OCI-LY7 (cell line): ENCODE measurements around the gene TSHZ2.

ENCODE experiments used
- EZH2phosphoT487 ChIP-seq: fragments of 200-600 bp; sonication (generic); IDR thresholded peaks from 2 replicates; pipeline ENCODE4 v1.6.1; 2018; ENCODE audit warnings: low read depth, borderline replicate concordance, mild to moderate bottlenecking, mixed run types, antibody characterized with exemption, low read length, moderate library complexity, mixed read lengths
- TF ChIP-seq, protein P1 (sequence below): fragments of 200-600 bp; sonication (generic); conservative IDR thresholded peaks from 2 replicates; pipeline ENCODE4 v1.5.1; 2014; ENCODE audit warnings: mild to moderate bottlenecking, antibody characterized with exemption, low read length, moderate library complexity, mixed read lengths

DNA sequence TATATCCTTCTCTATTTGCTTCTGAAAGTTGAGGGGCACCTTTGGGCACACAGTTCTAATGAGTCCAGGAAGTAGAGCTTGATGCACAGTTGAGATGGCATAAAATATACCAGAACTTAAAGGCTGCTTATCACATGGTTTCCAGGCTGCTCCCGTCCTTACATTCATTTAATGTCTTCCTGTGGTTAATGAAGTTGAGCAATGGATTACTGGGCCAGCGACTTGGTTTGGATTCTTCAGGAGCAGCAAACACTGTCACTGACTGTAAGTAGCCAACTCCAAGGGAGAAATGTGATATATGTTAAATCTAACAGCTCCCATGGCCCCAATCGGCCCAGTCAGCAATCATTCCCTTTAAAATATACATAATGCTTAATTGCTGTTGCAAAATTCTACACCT, 9.0 kb upstream of the TSHZ2 start:
- TF ChIP-seq, protein P1, sequence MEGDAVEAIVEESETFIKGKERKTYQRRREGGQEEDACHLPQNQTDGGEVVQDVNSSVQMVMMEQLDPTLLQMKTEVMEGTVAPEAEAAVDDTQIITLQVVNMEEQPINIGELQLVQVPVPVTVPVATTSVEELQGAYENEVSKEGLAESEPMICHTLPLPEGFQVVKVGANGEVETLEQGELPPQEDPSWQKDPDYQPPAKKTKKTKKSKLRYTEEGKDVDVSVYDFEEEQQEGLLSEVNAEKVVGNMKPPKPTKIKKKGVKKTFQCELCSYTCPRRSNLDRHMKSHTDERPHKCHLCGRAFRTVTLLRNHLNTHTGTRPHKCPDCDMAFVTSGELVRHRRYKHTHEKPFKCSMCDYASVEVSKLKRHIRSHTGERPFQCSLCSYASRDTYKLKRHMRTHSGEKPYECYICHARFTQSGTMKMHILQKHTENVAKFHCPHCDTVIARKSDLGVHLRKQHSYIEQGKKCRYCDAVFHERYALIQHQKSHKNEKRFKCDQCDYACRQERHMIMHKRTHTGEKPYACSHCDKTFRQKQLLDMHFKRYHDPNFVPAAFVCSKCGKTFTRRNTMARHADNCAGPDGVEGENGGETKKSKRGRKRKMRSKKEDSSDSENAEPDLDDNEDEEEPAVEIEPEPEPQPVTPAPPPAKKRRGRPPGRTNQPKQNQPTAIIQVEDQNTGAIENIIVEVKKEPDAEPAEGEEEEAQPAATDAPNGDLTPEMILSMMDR, result no peak
- no peak for TF ChIP-seq EZH2phosphoT487
